Measurements from ENCODE around the gene MRPL40.

MRPL40 gene

GRCh38 chr22:19455585-19456370, 23.4 kb downstream of the MRPL40 start:
- TF ChIP-seq, protein P1, sequence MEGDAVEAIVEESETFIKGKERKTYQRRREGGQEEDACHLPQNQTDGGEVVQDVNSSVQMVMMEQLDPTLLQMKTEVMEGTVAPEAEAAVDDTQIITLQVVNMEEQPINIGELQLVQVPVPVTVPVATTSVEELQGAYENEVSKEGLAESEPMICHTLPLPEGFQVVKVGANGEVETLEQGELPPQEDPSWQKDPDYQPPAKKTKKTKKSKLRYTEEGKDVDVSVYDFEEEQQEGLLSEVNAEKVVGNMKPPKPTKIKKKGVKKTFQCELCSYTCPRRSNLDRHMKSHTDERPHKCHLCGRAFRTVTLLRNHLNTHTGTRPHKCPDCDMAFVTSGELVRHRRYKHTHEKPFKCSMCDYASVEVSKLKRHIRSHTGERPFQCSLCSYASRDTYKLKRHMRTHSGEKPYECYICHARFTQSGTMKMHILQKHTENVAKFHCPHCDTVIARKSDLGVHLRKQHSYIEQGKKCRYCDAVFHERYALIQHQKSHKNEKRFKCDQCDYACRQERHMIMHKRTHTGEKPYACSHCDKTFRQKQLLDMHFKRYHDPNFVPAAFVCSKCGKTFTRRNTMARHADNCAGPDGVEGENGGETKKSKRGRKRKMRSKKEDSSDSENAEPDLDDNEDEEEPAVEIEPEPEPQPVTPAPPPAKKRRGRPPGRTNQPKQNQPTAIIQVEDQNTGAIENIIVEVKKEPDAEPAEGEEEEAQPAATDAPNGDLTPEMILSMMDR (IDR thresholded peaks at IDR 0.05; ENCODE audit: control extremely low read depth, extremely low read depth, low read depth, missing control alignments): no peak
- DNase-seq (ENCODE audit: extremely low spot score): no peak
- ChIA-PET CTCF (interaction anchor here (1.3 kb wide), 2 partner anchors 22 to 52 kb away, joined by 3 read pairs; no protein-coding TSS in a partner anchor), POLR2A (no interaction called here)

- DNase-seq (ENCODE audit: extremely low spot score): no peak
- ChIA-PET POLR2A (no interaction called here), CTCF (interaction anchor here (1.3 kb wide), 1 partner anchor 52 kb away, joined by 3 read pairs; no protein-coding TSS in a partner anchor)
- TF ChIP-seq, protein P1 (IDR thresholded peaks at IDR 0.05; ENCODE audit: control extremely low read depth, extremely low read depth, low read depth, missing control alignments): no peak
These were observed 24.2 kb downstream of the MRPL40 start for GRCh38 chr22:19456541-19456940.

- CTCF ChIA-PET: interaction anchor here (1.0 to 1.8 kb wide), 4 partner anchors 16 to 172 kb away, joined by 3 to 6 read pairs (median 4); no protein-coding TSS in a partner anchor
- POLR2A ChIA-PET: interaction anchor here (1.6 kb wide), 1 partner anchor 15 kb away, joined by 4 read pairs; no protein-coding TSS in a partner anchor
- DNase-seq (ENCODE audit: extremely low spot score): no peak
- TF ChIP-seq, protein P1 (IDR thresholded peaks at IDR 0.05; ENCODE audit: control extremely low read depth, extremely low read depth, low read depth, missing control alignments): no peak
These were observed 25.6 kb downstream of the MRPL40 start for GRCh38 chr22:19457828-19458428.

DNA sequence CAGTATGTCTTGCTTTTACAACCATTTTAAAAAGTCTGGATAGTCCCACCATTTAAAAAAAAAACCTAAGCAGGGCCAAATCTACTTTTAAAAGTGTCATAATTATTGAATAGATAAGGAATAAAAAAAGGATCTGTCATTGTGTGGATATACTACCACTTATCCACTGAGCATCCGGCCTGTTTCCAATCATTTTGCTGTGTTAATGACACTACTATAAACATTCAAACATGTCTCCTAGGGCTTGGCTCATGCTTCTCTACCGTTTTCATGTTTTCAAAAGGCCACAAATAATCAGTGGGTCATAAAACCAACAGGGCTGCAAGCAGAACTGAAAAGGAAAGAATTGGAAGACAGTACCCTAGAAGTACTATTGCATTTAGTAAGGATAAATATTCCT, 27.7 kb downstream of the MRPL40 start:
- ChIA-PET CTCF (interaction anchor here (0.8 kb wide), 1 partner anchor 17 kb away, joined by 3 read pairs; no protein-coding TSS in a partner anchor), POLR2A (no interaction called here)
- no peak for DNase-seq (ENCODE audit: extremely low spot score)
- TF ChIP-seq, protein P1 (IDR thresholded peaks at IDR 0.05; ENCODE audit: control extremely low read depth, extremely low read depth, low read depth, missing control alignments): no peak

GRCh38 chr22:19461506-19461905, 29.2 kb downstream of the MRPL40 start:
- ChIA-PET POLR2A (no interaction called here), CTCF (interaction anchor here (1.1 to 3.8 kb wide), 2 partner anchors 12 to 37 kb away, joined by 3 to 15 read pairs; no protein-coding TSS in a partner anchor)
- DNase-seq (ENCODE audit: extremely low spot score): no peak
- TF ChIP-seq, protein P1 (IDR thresholded peaks at IDR 0.05; ENCODE audit: control extremely low read depth, extremely low read depth, low read depth, missing control alignments): no peak

DNA sequence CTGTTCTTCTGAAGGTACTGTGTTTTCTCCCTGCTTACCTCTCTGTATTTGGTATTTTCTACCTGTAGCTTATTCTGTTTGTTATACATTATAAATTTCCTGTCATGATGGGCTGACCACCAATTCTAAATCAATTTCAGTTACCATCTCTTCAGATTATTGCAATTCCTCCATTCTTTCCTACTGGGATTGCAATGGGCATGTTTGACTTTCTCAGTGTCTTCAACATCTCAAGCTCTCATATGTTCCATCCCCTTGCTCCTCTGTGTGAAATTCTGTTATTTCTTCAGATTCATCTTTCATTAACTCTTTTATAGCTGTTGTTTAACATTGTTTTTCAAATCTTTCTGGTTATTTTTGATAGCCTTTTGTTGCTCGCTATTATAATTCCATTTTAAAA, 30.7 kb downstream of the MRPL40 start:
- POLR2A ChIA-PET: no interaction called here
- CTCF ChIA-PET: interaction anchor here (1.3 to 3.8 kb wide), 4 partner anchors 9 to 20 kb away, joined by 4 to 15 read pairs (median 8); no protein-coding TSS in a partner anchor
- TF ChIP-seq, protein P1 (IDR thresholded peaks at IDR 0.05; ENCODE audit: control extremely low read depth, extremely low read depth, low read depth, missing control alignments): no peak
- DNase-seq (ENCODE audit: extremely low spot score): no peak

Measured in GM10248 (cell line).